ENCODE results near the gene FGFR1OP2.

- no peak for TF ChIP-seq POLR2A (IDR thresholded peaks at IDR 0.05; ENCODE audit: low read length)
- no peak for TF ChIP-seq GATA1 (IDR thresholded peaks at IDR 0.05; ENCODE audit: low read depth, low read length)
Observed at GRCh38 chr12:27012982-27013255, 74.6 kb downstream of the FGFR1OP2 start.
